Measurements from ENCODE around the gene HMBS. TPM values are rescaled to one million over a fixed set of nuclear protein-coding genes. Genes with fewer than 3 reads are reported as not detected.
A peak's percentile ranks its signal among the peaks of the same experiment; 100 is the strongest.
"Not testable (repeated sequence)": the region's sequence is repeated elsewhere in the genome, so short reads cannot be mapped to it uniquely, and the experiment has no call there.

The HMBS gene
- total RNA-seq (2022) (94.9 and 95.7 TPM in 2 replicates), Bru-seq, nascent RNA (percentile 91 among the genes with signal in this experiment), BruChase-seq, experiment 1, labeled RNA remaining after a 2-hour chase (percentile 87 among the genes with signal in this experiment), BruChase-seq, experiment 2, labeled RNA remaining after a 6-hour chase (percentile 90 among the genes with signal in this experiment)
- long read RNA-seq, transcript HMBS-201 (14 exons, 1,501 nt) = major isoform, 220 of 286 reads
- long read RNA-seq, transcript HMBS-209 (14 exons, 1,559 nt) = minor isoform, 8 of 286 reads
- long read RNA-seq, partial matches to known transcripts = 12 of 286 reads
- long read RNA-seq, other reads (novel, unspliced or antisense) = 37 of 286 reads

- peaks cover 45% of the 10 kb centered on the region for H3K36me3 Mint-ChIP-seq (ENCODE audit: insufficient read depth, unreplicated experiment)
- Histone ChIP-seq H3K36me3 (ENCODE audit: control insufficient read depth, insufficient read depth, low read length) (peaks cover 4% of the 10 kb centered on the region), H3K4me1 (peaks cover 11% of the 10 kb centered on the region), H3K9me3 (no peaks in the 10 kb centered on the region), H3K4me3 (ENCODE audit: low read depth, low read length) (peak within 1 kb of the TSS; percentile 85), H3K27me3 (replicated peaks; ENCODE audit: control insufficient read depth, insufficient read depth, low read length) (no peaks in the 10 kb centered on the region)
- no TSS peak for BruUV-seq (replicated peaks)
- peak within 1 kb of the TSS; percentile 98 for H3K27ac Mint-ChIP-seq (ENCODE audit: unreplicated experiment)
- ChIA-PET CTCF (interaction anchor here (0.7 to 3.1 kb wide), 9 partner anchors 9 to 255 kb away, joined by 3 to 19 read pairs (median 5); partner anchors contain the start of genes C2CD2L, CBL, DPAGT1 and HINFP), POLR2A (interaction anchor here (0.6 to 2.7 kb wide), 22 partner anchors 10 to 283 kb away, joined by 3 to 72 read pairs (median 4); partner anchors contain the start of genes C2CD2L, CBL, DPAGT1 and HINFP)
- no peak for TF ChIP-seq CTCF (IDR thresholded peaks at IDR 0.05; ENCODE audit: insufficient read depth in 1 of 2, low read depth in 1 of 2, low read length in 1 of 2, severe bottlenecking in 1 of 2, unreplicated experiment in 1 of 2)
- no peaks in the 10 kb centered on the region for H3K9me3 Mint-ChIP-seq (ENCODE audit: unreplicated experiment)
- peaks cover 1% of the 10 kb centered on the region for H3K4me1 Mint-ChIP-seq (ENCODE audit: low read depth, unreplicated experiment)
- H3K27me3 Mint-ChIP-seq (ENCODE audit: insufficient read depth, unreplicated experiment) = no peaks in the 10 kb centered on the region
- intact Hi-C loops (cut with micrococcal nuclease; ENCODE audit: unreplicated experiment) = loop anchor here (1.0 to 2.0 kb wide), 4 partner anchors 10 to 54 kb away; partner anchors contain the start of genes C2CD2L, SLC37A4 and VPS11
- peak within 1 kb of the TSS; percentile 97 for H3K4me3 Mint-ChIP-seq (ENCODE audit: unreplicated experiment)
- DNase-seq = peak; percentile 97 to 98
Measured at GRCh38 chr11:119084663-119085436, at the start of gene HMBS. Gene HMBS, plus strand, starts transcription at chr11:119084881. Its CDS starts 153 bp downstream, at chr11:119085034.

GRCh38 chr11:119038884-119039283, 45.8 kb upstream of the HMBS start:
- BruUV-seq (replicated peaks) = no TSS peak
- CTCF ChIA-PET = no interaction called here
- peaks cover 5% of the 10 kb centered on the region for H3K36me3 Mint-ChIP-seq (ENCODE audit: insufficient read depth, unreplicated experiment)
- H3K27me3 Mint-ChIP-seq (ENCODE audit: insufficient read depth, unreplicated experiment) = no peaks in the 10 kb centered on the region
- no peak for TF ChIP-seq CTCF (IDR thresholded peaks at IDR 0.05; ENCODE audit: insufficient read depth in 1 of 2, low read depth in 1 of 2, low read length in 1 of 2, severe bottlenecking in 1 of 2, unreplicated experiment in 1 of 2)
- no peak for DNase-seq
- H3K4me3 ChIP-seq (ENCODE audit: low read depth, low read length) = no peak overlapping the region
- H3K36me3 ChIP-seq (ENCODE audit: control insufficient read depth, insufficient read depth, low read length) = no peaks in the 10 kb centered on the region
- no peaks in the 10 kb centered on the region for H3K9me3 ChIP-seq
- no peaks in the 10 kb centered on the region for H3K27me3 ChIP-seq (replicated peaks; ENCODE audit: control insufficient read depth, insufficient read depth, low read length)
- intact Hi-C loops (cut with micrococcal nuclease; ENCODE audit: unreplicated experiment) = no loop called here
- H3K27ac Mint-ChIP-seq (ENCODE audit: unreplicated experiment) = no peak overlapping the region
- POLR2A ChIA-PET = no interaction called here
- no peak overlapping the region for H3K4me3 Mint-ChIP-seq (ENCODE audit: unreplicated experiment)
- no peaks in the 10 kb centered on the region for H3K4me1 Mint-ChIP-seq (ENCODE audit: low read depth, unreplicated experiment)
- no peaks in the 10 kb centered on the region for H3K9me3 Mint-ChIP-seq (ENCODE audit: unreplicated experiment)
- no peaks in the 10 kb centered on the region; the same call in 1 of the 2 replicates for H3K4me1 ChIP-seq

GRCh38 chr11:119039471-119039870, 45.2 kb upstream of the HMBS start:
- H3K27me3 Mint-ChIP-seq (ENCODE audit: insufficient read depth, unreplicated experiment); CTCF ChIA-PET; H3K4me1 ChIP-seq; H3K27ac Mint-ChIP-seq (ENCODE audit: unreplicated experiment); POLR2A ChIA-PET; H3K9me3 Mint-ChIP-seq (ENCODE audit: unreplicated experiment); BruUV-seq (replicated peaks); H3K36me3 ChIP-seq (ENCODE audit: control insufficient read depth, insufficient read depth, low read length); intact Hi-C loops (cut with micrococcal nuclease; ENCODE audit: unreplicated experiment); H3K4me3 Mint-ChIP-seq (ENCODE audit: unreplicated experiment); H3K27me3 ChIP-seq (replicated peaks; ENCODE audit: control insufficient read depth, insufficient read depth, low read length); H3K4me1 Mint-ChIP-seq (ENCODE audit: low read depth, unreplicated experiment); H3K4me3 ChIP-seq (ENCODE audit: low read depth, low read length); DNase-seq; H3K9me3 ChIP-seq: not testable (repeated sequence)
- peaks cover 11% of the 10 kb centered on the region for H3K36me3 Mint-ChIP-seq (ENCODE audit: insufficient read depth, unreplicated experiment)
